Fibroblast of villous mesenchyme (primary cell): ENCODE data around the gene NDST1. TPM values are rescaled to one million over a fixed set of nuclear protein-coding genes. Genes with fewer than 3 reads are reported as not detected.
A peak's percentile ranks its signal among the peaks of the same experiment; 100 is the strongest.

Experiments used
- DNase-seq: peaks from one replicate; pipeline ENCODE4 v3.0.0-alpha.2; 2010; ENCODE audit warnings: low read depth
- H3K4me3 ChIP-seq: 2 replicates; pipeline ENCODE4 v1.5.1; 2011; ENCODE audit warnings: low read depth, mild to moderate bottlenecking, low read length
- CTCF ChIP-seq: IDR thresholded peaks from 2 replicates; pipeline ENCODE4 v1.5.1; 2012; ENCODE audit warnings: low read depth, mild to moderate bottlenecking, low read length; ENCODE audit not compliant: insufficient read depth
- total RNA-seq: library from RNA; depleted of rRNA; stranded (reverse); fragments of >200 nt; gene quantifications from 2 replicates; pipeline ENCODE4 v1.2.3, GENCODE V29; 2012

The NDST1 gene
- total RNA-seq, 1 donor, result 87.2 TPM

GRCh38 chr5:150561571-150562275 lies 53.8 kb downstream of the NDST1 start:
- H3K4me3 ChIP-seq, result no peak overlapping the region
- no peak for DNase-seq
- TF ChIP-seq CTCF, result no peak

GRCh38 chr5:150562832-150563231 lies 54.9 kb downstream of the NDST1 start:
- peak; percentile 59 for TF ChIP-seq CTCF
- H3K4me3 ChIP-seq, result no peak overlapping the region
- DNase-seq, result peak; percentile 65

- no peak for TF ChIP-seq CTCF
- H3K4me3 ChIP-seq, result no peak overlapping the region
- DNase-seq, result no peak
Observed at GRCh38 chr5:150565868-150566267, 57.9 kb downstream of the NDST1 start.

- peak; percentile 98 for DNase-seq
- no peak overlapping the region for H3K4me3 ChIP-seq
- TF ChIP-seq CTCF, result no peak
Observed at GRCh38 chr5:150567031-150567717, 59.2 kb downstream of the NDST1 start.

- DNase-seq, result no peak
- no peak overlapping the region for H3K4me3 ChIP-seq
- TF ChIP-seq CTCF, result no peak
Observed at GRCh38 chr5:150568663-150569062, 60.7 kb downstream of the NDST1 start.

- no peak for DNase-seq
- no peak overlapping the region for H3K4me3 ChIP-seq
- no peak for TF ChIP-seq CTCF
Observed at GRCh38 chr5:150570333-150570732, 62.4 kb downstream of the NDST1 start.
